HG03175 (cell line): ENCODE results near the gene TMEM184B.
A peak's percentile ranks its signal among the peaks of the same experiment; 100 is the strongest.

Source experiments
- ATAC-seq: cut with Tn5 transposase; IDR thresholded peaks from one replicate; pipeline ENCODE4 v1.9.1; 2021; ENCODE audit warnings: mild to moderate bottlenecking, moderate library complexity; ENCODE audit not compliant: unreplicated experiment

The TMEM184B gene

GRCh38 chr22:38272373-38273134 lies at the start of gene TMEM184B:
TSS of gene TMEM184B (minus strand) at chr22:38273010. CDS start at chr22:38247961, 25,049 bp downstream.
- ATAC-seq, result peak; percentile 80

GRCh38 chr22:38320605-38321402 lies 48.0 kb upstream of the TMEM184B start:
- no peak for ATAC-seq

GRCh38 chr22:38318792-38319773 lies 46.3 kb upstream of the TMEM184B start:
- no peak for ATAC-seq

GRCh38 chr22:38317995-38318715 lies 45.3 kb upstream of the TMEM184B start:
- ATAC-seq, result no peak

- ATAC-seq, result peak; percentile 38
Measured at GRCh38 chr22:38317122-38317994, 44.5 kb upstream of the TMEM184B start, which contains the start of gene CSNK1E. TSS of gene CSNK1E (minus strand) at chr22:38317433. CDS start at chr22:38314157, 3,276 bp downstream.

GRCh38 chr22:38316364-38317121 lies 43.7 kb upstream of the TMEM184B start:
- ATAC-seq, result peak; percentile 43

- ATAC-seq, result no peak
Measured at GRCh38 chr22:38315823-38316363, 43.1 kb upstream of the TMEM184B start.

GRCh38 chr22:38314933-38315822 lies 42.4 kb upstream of the TMEM184B start:
- no peak for ATAC-seq

- ATAC-seq, result no peak
Measured at GRCh38 chr22:38314051-38314932, 41.5 kb upstream of the TMEM184B start.

GRCh38 chr22:38313384-38313955 lies 40.7 kb upstream of the TMEM184B start:
- no peak for ATAC-seq

GRCh38 chr22:38312261-38312800 lies 39.5 kb upstream of the TMEM184B start:
- no peak for ATAC-seq

GRCh38 chr22:38311323-38311620 lies 38.5 kb upstream of the TMEM184B start:
- no peak for ATAC-seq

GRCh38 chr22:38310518-38311322 lies 37.9 kb upstream of the TMEM184B start:
- no peak for ATAC-seq

- ATAC-seq, result no peak
Measured at GRCh38 chr22:38309614-38310517, 37.1 kb upstream of the TMEM184B start.
